Hypothalamus (tissue), 51 donors: Measurements from ENCODE around the gene ITGB6.
"Not testable (repeated sequence)": the region's sequence is repeated elsewhere in the genome, so short reads cannot be mapped to it uniquely, and the experiment has no call there.

Experiments
- DNase-seq, 51 donors: peaks; one replicate each; lab custom pipeline; 2025; lab: John Stamatoyannopoulos, UW

The ITGB6 gene

GRCh38 chr2:160197587-160197986, 2.5 kb downstream of the ITGB6 start:
- DNase-seq = no peak

- DNase-seq = no peak
Observed at GRCh38 chr2:160194946-160195345, 5.1 kb downstream of the ITGB6 start.

DNA sequence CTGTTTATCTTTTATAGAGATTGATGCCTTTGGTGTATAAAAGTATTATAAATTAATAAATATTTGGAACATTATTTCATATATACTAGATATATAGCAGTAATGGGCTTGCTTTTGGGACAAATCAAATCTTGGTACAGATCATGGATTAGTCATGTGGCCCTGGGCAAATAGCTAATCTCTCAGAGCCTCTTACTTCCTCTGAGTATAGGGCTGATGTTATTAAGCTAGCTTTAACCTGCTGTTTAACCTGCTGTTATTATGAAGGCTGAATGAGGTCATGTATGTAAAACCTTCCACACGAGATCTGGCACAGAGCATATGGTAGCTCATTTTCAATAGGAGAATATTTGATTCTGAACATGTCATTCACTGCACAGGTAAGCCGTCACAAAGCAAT, 5.7 kb downstream of the ITGB6 start:
- DNase-seq = no peak

GRCh38 chr2:160181146-160181836, 18.8 kb downstream of the ITGB6 start:
- DNase-seq = not testable (repeated sequence)

- not testable (repeated sequence) for DNase-seq
Observed at GRCh38 chr2:160180690-160181089, 19.4 kb downstream of the ITGB6 start.

- DNase-seq = no peak
Observed at GRCh38 chr2:160180172-160180571, 19.9 kb downstream of the ITGB6 start.

GRCh38 chr2:160175169-160176134, 24.6 kb downstream of the ITGB6 start:
- no peak for DNase-seq

DNA sequence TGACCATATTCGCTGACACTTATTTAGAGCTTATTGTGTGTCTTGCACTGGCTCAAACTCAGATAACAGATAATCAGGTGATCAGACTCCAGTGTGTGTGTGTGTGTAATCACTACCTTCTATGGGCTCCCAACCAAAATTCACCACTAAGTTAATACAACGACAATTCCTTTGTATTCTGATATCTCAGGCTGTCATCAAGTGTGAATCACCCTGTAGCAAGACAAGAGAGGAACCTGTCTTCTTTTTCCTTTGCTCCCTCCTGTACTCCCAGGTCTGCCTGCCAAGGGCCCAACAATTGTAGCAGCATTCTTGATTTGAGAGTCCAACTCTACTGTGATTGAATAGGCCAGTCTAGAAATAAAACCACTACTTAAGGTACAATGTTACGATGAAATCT, 25.8 kb downstream of the ITGB6 start:
- DNase-seq = no peak

- DNase-seq = no peak
Observed at GRCh38 chr2:160169988-160170387, 30.1 kb downstream of the ITGB6 start.

DNA sequence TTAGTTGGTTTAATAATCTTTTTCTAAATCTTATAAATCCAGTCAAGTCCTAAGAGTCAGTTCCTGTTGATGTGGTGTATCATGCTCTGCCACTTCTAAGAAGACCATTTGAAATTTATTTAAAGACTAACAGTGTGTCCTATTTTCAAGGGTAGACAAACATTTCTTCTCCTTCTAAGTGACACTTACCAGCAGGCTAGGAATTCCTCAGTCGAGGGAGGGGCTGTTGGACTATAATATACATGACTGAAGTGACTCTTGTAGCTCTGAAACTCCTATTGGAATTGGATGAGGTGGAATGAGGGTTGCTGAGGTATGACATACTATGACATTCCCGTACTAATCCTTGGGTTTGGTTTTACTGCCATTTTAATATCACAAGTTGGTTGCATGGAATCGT, 30.6 kb downstream of the ITGB6 start:
- DNase-seq = no peak

DNA sequence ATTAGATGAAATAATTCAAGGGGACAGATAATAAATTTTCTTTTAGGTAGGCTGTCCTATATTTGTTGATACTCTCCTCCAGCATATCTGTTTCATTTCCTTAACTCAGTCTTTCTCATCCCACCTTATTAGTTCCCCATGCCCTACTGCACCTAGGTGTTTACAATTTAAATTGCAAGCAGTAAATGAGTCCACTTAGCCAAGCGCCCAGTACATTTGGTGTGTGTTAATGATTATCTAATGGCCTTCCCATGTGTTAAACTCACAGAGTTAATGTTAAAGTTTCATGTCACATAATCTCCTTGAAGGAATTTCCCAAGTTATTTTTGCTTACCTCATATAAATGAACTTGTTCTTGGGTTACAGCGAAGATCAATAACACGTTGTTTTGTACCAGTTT, 31.2 kb downstream of the ITGB6 start:
- DNase-seq = no peak

- no peak for DNase-seq
Observed at GRCh38 chr2:160167089-160167740, 32.9 kb downstream of the ITGB6 start.

- DNase-seq = no peak
Observed at GRCh38 chr2:160165996-160166395, 34.1 kb downstream of the ITGB6 start.

DNA sequence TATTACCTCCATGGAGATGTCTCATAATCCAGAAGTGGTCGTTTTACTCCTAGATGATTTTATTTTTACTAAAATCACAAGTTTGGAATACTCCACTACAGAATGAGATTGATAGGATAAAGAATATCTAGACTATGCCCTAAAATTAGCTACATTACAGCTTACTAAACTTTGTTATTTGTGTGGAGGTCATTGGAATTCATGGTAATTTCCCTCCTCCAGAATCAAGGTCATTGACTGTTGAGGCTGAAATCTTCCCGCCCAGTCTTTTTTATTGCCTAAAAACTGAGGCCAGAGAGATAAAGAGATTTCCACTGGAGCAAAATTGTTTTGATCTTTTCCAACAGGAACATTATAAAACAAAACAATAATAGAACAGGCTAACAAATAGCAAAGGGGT, 35.0 kb downstream of the ITGB6 start:
- DNase-seq = no peak

DNA sequence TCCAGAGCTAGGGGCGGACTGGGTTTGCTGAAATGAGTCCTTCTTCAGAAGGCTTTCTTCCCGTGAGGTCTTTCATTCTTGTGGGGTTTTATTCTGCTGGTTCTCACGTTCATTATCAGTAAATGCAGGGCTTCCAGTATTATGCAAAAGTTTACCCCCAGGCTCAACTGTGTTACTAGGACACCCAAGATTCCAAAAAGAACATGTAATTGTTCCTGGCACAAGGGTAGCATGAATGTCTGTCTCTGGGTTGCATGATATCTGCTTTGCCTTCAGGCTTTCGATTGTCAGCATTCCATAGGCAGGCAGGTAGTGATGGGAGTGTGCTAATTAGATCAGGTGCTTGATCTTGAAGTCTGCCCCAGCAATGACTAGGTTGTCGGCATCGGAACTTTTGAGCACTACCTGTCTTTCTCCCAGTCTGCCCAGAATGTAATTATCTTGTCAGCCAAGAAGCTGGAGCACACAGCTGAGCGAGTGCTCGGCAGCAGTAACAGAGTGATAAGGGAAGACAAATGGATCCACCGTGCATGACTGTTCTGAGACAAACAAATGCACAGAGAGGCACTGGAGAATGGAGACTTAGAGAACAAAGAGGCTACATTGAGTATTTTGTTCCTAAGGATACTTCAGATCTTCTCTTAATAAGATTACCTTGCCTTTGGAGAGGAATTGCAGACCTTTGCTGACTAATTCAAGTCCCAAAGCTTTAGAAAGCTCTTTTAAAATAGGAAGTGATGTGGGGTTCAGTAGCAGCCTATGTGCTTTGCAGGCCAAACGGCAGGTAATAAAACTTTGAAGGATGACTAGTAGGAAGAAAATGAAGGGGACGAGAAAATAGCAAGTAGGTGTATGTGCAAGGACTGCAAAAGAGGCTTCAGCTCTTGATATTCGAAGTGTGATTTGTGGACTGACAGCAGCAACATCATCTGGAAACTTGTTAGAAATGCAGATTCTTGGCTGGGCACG, 41.9 kb downstream of the ITGB6 start:
- DNase-seq = no peak

GRCh38 chr2:160156665-160157064, 43.4 kb downstream of the ITGB6 start:
- DNase-seq = no peak

GRCh38 chr2:160156100-160156499, 44.0 kb downstream of the ITGB6 start:
- DNase-seq = no peak

DNA sequence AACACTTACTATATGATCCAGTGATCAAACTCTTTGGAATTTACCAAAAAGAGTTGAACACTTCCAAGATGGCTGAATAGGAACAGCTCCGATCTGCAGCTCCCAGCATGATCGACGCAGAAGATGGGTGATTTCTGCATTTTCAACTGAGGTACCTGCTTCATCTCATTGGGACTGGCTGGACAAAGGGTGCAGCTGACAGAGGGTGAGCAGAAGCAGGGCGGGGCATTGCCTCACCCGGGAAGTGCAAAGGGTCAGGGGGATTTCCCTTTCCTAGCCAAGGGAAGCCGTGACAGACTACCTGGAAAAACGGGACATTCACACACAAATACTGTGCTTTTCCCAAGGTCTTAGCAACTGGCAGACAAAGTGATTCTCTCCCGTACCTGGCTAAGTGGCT, 51.7 kb downstream of the ITGB6 start:
- DNase-seq = not testable (repeated sequence)

GRCh38 chr2:160145471-160145870, 54.6 kb downstream of the ITGB6 start:
- DNase-seq = no peak

DNA sequence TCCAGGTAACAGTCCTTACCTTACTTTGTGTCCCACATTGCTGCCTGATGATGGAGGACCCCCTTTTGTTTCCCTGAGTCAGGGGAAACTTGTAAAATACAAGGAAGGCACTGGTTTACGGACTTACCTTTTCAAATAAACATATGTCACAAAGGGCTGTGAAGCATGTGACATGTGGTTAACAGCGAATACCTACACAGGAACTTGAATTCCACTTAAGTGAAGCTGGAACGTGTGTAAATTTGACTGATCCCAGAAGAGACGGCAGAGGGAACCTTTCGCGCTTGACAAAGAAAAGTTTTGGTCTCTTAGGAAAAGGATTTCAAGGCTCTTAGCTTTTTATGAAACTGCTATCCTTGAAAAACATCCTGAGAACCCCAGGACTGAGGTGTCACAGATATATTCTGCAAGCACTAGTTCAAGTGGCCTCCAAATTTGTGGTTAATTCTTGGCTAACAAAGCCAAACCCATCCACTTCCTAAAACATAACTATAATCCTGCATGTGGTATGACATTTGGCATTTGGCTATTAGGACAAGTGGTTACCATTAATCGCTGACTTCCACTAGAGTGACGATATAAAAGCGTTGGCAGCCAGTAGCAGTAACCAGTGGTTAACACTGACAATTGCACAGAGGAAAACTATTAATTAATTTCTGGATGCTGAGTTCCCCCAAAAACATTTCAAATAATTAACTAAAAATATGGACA, 55.6 kb downstream of the ITGB6 start:
- no peak for DNase-seq
